HEK293 (cell line): Measurements from ENCODE around the gene PKD2L1.

Experiments
- ATF2 ChIP-seq: fragments of 450-650 bp; formaldehyde crosslinking; IDR thresholded peaks from 2 replicates; pipeline ENCODE4 v1.5.1; 2016; ENCODE audit warnings: missing biosample characterization, missing genetic modification characterization, low read depth
- FEZF1 ChIP-seq: fragments of 450-650 bp; formaldehyde crosslinking; IDR thresholded peaks from 2 replicates; pipeline ENCODE4 v1.5.1; 2016; ENCODE audit warnings: missing biosample characterization, missing genetic modification characterization
- GLIS2 ChIP-seq: fragments of 450-650 bp; formaldehyde crosslinking; IDR thresholded peaks from 2 replicates; pipeline ENCODE4 v1.5.1; 2016; ENCODE audit warnings: missing biosample characterization, missing genetic modification characterization
- MYNN ChIP-seq: fragments of 450-650 bp; formaldehyde crosslinking; IDR thresholded peaks from 2 replicates; pipeline ENCODE4 v1.5.1; 2016; ENCODE audit warnings: missing biosample characterization, missing genetic modification characterization, borderline replicate concordance
- OSR2 ChIP-seq: fragments of 450-650 bp; formaldehyde crosslinking; IDR thresholded peaks from 2 replicates; pipeline ENCODE4 v1.5.1; 2016; ENCODE audit warnings: missing biosample characterization, missing genetic modification characterization
- PRDM1 ChIP-seq: fragments of 450-650 bp; formaldehyde crosslinking; IDR thresholded peaks from 2 replicates; pipeline ENCODE4; 2016; ENCODE audit warnings: missing biosample characterization, missing genetic modification characterization
- PRDM2 ChIP-seq: fragments of 450-650 bp; formaldehyde crosslinking; IDR thresholded peaks from 2 replicates; pipeline ENCODE4 v1.5.1; 2016; ENCODE audit warnings: missing biosample characterization, missing genetic modification characterization, borderline replicate concordance
- RBAK ChIP-seq: fragments of 450-650 bp; formaldehyde crosslinking; IDR thresholded peaks from 2 replicates; pipeline ENCODE4 v1.5.1; 2016; ENCODE audit warnings: missing biosample characterization, missing genetic modification characterization
- ZBTB21 ChIP-seq: fragments of 450-650 bp; formaldehyde crosslinking; IDR thresholded peaks from 2 replicates; pipeline ENCODE4 v1.5.1; 2017; ENCODE audit warnings: missing biosample characterization, missing genetic modification characterization
- ZBTB6 ChIP-seq: fragments of 450-650 bp; formaldehyde crosslinking; IDR thresholded peaks from 2 replicates; pipeline ENCODE4 v1.5.1; 2017; ENCODE audit warnings: missing biosample characterization, missing genetic modification characterization
- ZNF114 ChIP-seq: fragments of 450-650 bp; formaldehyde crosslinking; IDR thresholded peaks from 2 replicates; pipeline ENCODE4 v1.5.0; 2017; ENCODE audit warnings: missing biosample characterization, missing genetic modification characterization
- ZNF121 ChIP-seq: fragments of 450-650 bp; formaldehyde crosslinking; IDR thresholded peaks from 2 replicates; pipeline ENCODE4 v1.5.1; 2016; ENCODE audit warnings: missing biosample characterization, missing genetic modification characterization
- ZNF248 ChIP-seq: fragments of 450-650 bp; formaldehyde crosslinking; IDR thresholded peaks from 2 replicates; pipeline ENCODE4 v1.5.1; 2017; ENCODE audit warnings: missing biosample characterization, missing genetic modification characterization
- ZNF302 ChIP-seq: fragments of 450-650 bp; formaldehyde crosslinking; IDR thresholded peaks from 2 replicates; pipeline ENCODE4 v1.5.1; 2016; ENCODE audit warnings: missing biosample characterization, missing genetic modification characterization, low read depth
- ZNF311 ChIP-seq: fragments of 450-650 bp; formaldehyde crosslinking; IDR thresholded peaks from 2 replicates; pipeline ENCODE4 v1.5.1; 2017; ENCODE audit warnings: missing biosample characterization, missing genetic modification characterization, borderline replicate concordance
- ZNF433 ChIP-seq: fragments of 450-650 bp; formaldehyde crosslinking; IDR thresholded peaks from 2 replicates; pipeline ENCODE4 v1.5.1; 2016; ENCODE audit warnings: missing biosample characterization, missing genetic modification characterization, low read depth
- ZNF513 ChIP-seq: fragments of 450-650 bp; IDR thresholded peaks from 2 replicates; pipeline ENCODE4 v1.5.1; 2018; ENCODE audit warnings: missing biosample characterization, missing genetic modification characterization
- ZNF514 ChIP-seq: fragments of 450-650 bp; formaldehyde crosslinking; IDR thresholded peaks from 2 replicates; pipeline ENCODE4 v1.5.1; 2016; ENCODE audit warnings: missing biosample characterization, missing genetic modification characterization
- ZNF549 ChIP-seq: fragments of 450-650 bp; IDR thresholded peaks from 2 replicates; pipeline ENCODE4 v1.5.1; 2018; ENCODE audit warnings: missing biosample characterization, missing genetic modification characterization, mild to moderate bottlenecking, inconsistent platforms, moderate library complexity
- ZNF555 ChIP-seq: fragments of 450-650 bp; formaldehyde crosslinking; conservative IDR thresholded peaks from 2 replicates; pipeline ENCODE4 v1.5.1; 2017; ENCODE audit warnings: missing biosample characterization, mild to moderate bottlenecking, missing genetic modification characterization, inconsistent platforms
- ZNF629 ChIP-seq: fragments of 450-650 bp; formaldehyde crosslinking; IDR thresholded peaks from 2 replicates; pipeline ENCODE4 v1.5.1; 2017; ENCODE audit warnings: missing biosample characterization, missing genetic modification characterization
- ZNF658 ChIP-seq: fragments of 450-650 bp; formaldehyde crosslinking; IDR thresholded peaks from 2 replicates; pipeline ENCODE4; 2016; ENCODE audit warnings: missing biosample characterization, missing genetic modification characterization
- ZNF747 ChIP-seq: fragments of 450-650 bp; formaldehyde crosslinking; IDR thresholded peaks from 2 replicates; pipeline ENCODE4 v1.5.1; 2016; ENCODE audit warnings: missing biosample characterization, missing genetic modification characterization
- ZNF785 ChIP-seq: fragments of 450-650 bp; formaldehyde crosslinking; IDR thresholded peaks from 2 replicates; pipeline ENCODE4 v1.5.1; 2016; ENCODE audit warnings: missing biosample characterization, missing genetic modification characterization
- ZSCAN30 ChIP-seq: fragments of 450-650 bp; IDR thresholded peaks from 2 replicates; pipeline ENCODE4 v1.5.1; 2018; ENCODE audit warnings: missing biosample characterization, mild to moderate bottlenecking, missing genetic modification characterization, moderate library complexity
- ZSCAN4 ChIP-seq: fragments of 450-650 bp; formaldehyde crosslinking; IDR thresholded peaks from 2 replicates; pipeline ENCODE4 v1.5.1; 2017; ENCODE audit warnings: missing biosample characterization, missing genetic modification characterization
- ZSCAN5A ChIP-seq: fragments of 450-650 bp; formaldehyde crosslinking; IDR thresholded peaks from 2 replicates; pipeline ENCODE4 v1.5.1; 2016; ENCODE audit warnings: missing biosample characterization, missing genetic modification characterization

PKD2L1 gene

GRCh38 chr10:100373298-100374199 lies 43.5 kb upstream of the PKD2L1 start (continued):
- no peak for TF ChIP-seq ZSCAN5A (tag by site-specific recombination)
- TF ChIP-seq ZNF302 = no peak
- TF ChIP-seq ZBTB6 (tag by site-specific recombination) = no peak
- peak; percentile 93 for TF ChIP-seq OSR2 (tag by site-specific recombination)
- no peak for TF ChIP-seq ZNF311 (tag by site-specific recombination)
- peak; percentile 5; the same call in 1 of the 2 replicates for TF ChIP-seq FEZF1 (tag by site-specific recombination)
- TF ChIP-seq ZNF629 (tag by site-specific recombination) = peak; percentile 78
- no peak for TF ChIP-seq ZNF114 (tag by site-specific recombination)
- TF ChIP-seq ZNF555 (tag by site-specific recombination) = no peak
- no peak; the same call in 1 of the 2 replicates for TF ChIP-seq ZNF513 (tag by site-specific recombination)
- TF ChIP-seq ZNF433 = no peak
- peak; percentile 98 for TF ChIP-seq PRDM1
- no peak for TF ChIP-seq ATF2 (tag by site-specific recombination)
- peak; percentile 38 for TF ChIP-seq ZSCAN30 (tag by site-specific recombination)
- no peak for TF ChIP-seq ZNF658 (tag by site-specific recombination)
- TF ChIP-seq ZNF514 (tag by site-specific recombination) = no peak
- no peak for TF ChIP-seq RBAK (tag by site-specific recombination)
- TF ChIP-seq ZNF248 (tag by site-specific recombination) = no peak
- no peak for TF ChIP-seq ZNF549
- TF ChIP-seq ZNF121 = no peak
- TF ChIP-seq GLIS2 (tag by site-specific recombination) = peak; percentile 64
- TF ChIP-seq ZNF785 = no peak
- TF ChIP-seq ZSCAN4 = peak; percentile 15; the same call in 1 of the 2 replicates
- no peak for TF ChIP-seq MYNN (tag by site-specific recombination)
- TF ChIP-seq ZNF747 (tag by site-specific recombination) = no peak
- no peak for TF ChIP-seq PRDM2 (tag by site-specific recombination)
- TF ChIP-seq ZBTB21 (tag by site-specific recombination) = peak; percentile 34; the same call in 1 of the 2 replicates
- TF ChIP-seq, all 188 proteins: peak for 60
